Progenitor cell of endocrine pancreas (in vitro differentiated cells): ENCODE data around the gene SRPRA. TPM values are rescaled to one million over a fixed set of nuclear protein-coding genes. Genes with fewer than 3 reads are reported as not detected.

Experiments used
- DNase-seq: peaks from one replicate; pipeline ENCODE4 v3.0.0; 2021; ENCODE audit warnings: low spot score; ENCODE audit not compliant: unreplicated experiment
- H3K27ac Mint-ChIP-seq: 2 replicates; pipeline ENCODE4 v1.8.0; 2021; ENCODE audit warnings: mild to moderate bottlenecking, moderate library complexity, mixed read lengths
- H3K27me3 Mint-ChIP-seq: 2 replicates; pipeline ENCODE4 v1.8.0; 2021; ENCODE audit warnings: mixed read lengths
- H3K36me3 Mint-ChIP-seq: 2 replicates; pipeline ENCODE4 v1.8.0; 2022; ENCODE audit warnings: mixed read lengths; ENCODE audit not compliant: insufficient read depth
- H3K4me1 Mint-ChIP-seq: 2 replicates; pipeline ENCODE4 v1.8.0; 2021; ENCODE audit warnings: low read depth, mixed read lengths
- H3K4me3 Mint-ChIP-seq: 2 replicates; pipeline ENCODE4 v1.8.0; 2021; ENCODE audit warnings: low read depth, mild to moderate bottlenecking, moderate library complexity, mixed read lengths
- H3K9me3 Mint-ChIP-seq: 2 replicates; pipeline ENCODE4 v1.8.0; 2021; ENCODE audit warnings: low read depth, mixed read lengths
- total RNA-seq: library from RNA; stranded (reverse); gene quantifications from 2 replicates; pipeline ENCODE4 v1.2.1, GENCODE V29; 2021
- TF ChIP-seq, protein P1 (sequence below): fragments of 200-600 bp; sonication (generic); IDR thresholded peaks from one replicate; pipeline ENCODE4 v1.5.0; 2021; ENCODE audit warnings: antibody characterized with exemption, mild to moderate bottlenecking; ENCODE audit not compliant: unreplicated experiment

The SRPRA gene
- total RNA-seq, 1 donor from 2014 or later, result 79.2 TPM

DNA sequence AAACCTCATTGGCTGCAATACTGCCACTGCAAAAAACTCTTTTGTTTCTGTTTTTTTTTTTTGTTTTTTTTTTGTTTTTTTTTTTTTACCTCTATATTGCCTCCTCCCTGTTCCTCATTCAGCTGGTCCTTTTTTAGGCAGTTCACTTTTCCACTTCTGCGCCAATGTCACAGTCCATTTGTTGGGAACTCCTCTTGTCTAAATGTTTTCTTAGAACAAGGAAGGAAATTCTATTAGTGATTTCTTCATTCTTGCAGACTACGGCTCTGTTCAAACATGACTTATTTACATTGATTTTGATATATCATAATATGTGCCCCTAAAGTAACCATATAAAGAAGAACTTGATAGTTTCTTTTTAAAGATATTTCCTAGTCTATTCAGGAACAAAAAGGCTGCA, 54.3 kb downstream of the SRPRA start:
- DNase-seq, result no peak
- Mint-ChIP-seq H3K27ac (no peak overlapping the region), H3K4me3 (no peak overlapping the region), H3K4me1 (peaks cover 27% of the 10 kb centered on the region), H3K36me3 (peaks cover 1% of the 10 kb centered on the region), H3K9me3 (no peaks in the 10 kb centered on the region), H3K27me3 (no peaks in the 10 kb centered on the region)
- TF ChIP-seq, protein P1, sequence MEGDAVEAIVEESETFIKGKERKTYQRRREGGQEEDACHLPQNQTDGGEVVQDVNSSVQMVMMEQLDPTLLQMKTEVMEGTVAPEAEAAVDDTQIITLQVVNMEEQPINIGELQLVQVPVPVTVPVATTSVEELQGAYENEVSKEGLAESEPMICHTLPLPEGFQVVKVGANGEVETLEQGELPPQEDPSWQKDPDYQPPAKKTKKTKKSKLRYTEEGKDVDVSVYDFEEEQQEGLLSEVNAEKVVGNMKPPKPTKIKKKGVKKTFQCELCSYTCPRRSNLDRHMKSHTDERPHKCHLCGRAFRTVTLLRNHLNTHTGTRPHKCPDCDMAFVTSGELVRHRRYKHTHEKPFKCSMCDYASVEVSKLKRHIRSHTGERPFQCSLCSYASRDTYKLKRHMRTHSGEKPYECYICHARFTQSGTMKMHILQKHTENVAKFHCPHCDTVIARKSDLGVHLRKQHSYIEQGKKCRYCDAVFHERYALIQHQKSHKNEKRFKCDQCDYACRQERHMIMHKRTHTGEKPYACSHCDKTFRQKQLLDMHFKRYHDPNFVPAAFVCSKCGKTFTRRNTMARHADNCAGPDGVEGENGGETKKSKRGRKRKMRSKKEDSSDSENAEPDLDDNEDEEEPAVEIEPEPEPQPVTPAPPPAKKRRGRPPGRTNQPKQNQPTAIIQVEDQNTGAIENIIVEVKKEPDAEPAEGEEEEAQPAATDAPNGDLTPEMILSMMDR, result no peak

Other genes with a start within 250 kb of the SRPRA start
- gene CDON, start 206.0 kb downstream of the SRPRA start, total RNA-seq, result 24.9 and 26.4 TPM in 2 replicates
- 41.0 and 44.1 TPM in 2 replicates for gene RPUSD4, start 57.2 kb downstream of the SRPRA start, total RNA-seq
- 32.4 and 35.2 TPM in 2 replicates for gene FAM118B, start 57.1 kb downstream of the SRPRA start, total RNA-seq
- 63.8 and 64.7 TPM in 2 replicates for gene FOXRED1, start 259 bp upstream of the SRPRA start, total RNA-seq
- 12.8 and 14.3 TPM in 2 replicates for gene TIRAP, start 14.2 kb upstream of the SRPRA start, total RNA-seq
- gene DCPS, start 35.2 kb upstream of the SRPRA start, total RNA-seq, result 14.1 and 17.9 TPM in 2 replicates
- gene ST3GAL4, start 86.8 kb upstream of the SRPRA start, total RNA-seq, result 7.8 and 8.8 TPM in 2 replicates